Measurements from ENCODE around the gene DMBX1.

Gene DMBX1

DNA sequence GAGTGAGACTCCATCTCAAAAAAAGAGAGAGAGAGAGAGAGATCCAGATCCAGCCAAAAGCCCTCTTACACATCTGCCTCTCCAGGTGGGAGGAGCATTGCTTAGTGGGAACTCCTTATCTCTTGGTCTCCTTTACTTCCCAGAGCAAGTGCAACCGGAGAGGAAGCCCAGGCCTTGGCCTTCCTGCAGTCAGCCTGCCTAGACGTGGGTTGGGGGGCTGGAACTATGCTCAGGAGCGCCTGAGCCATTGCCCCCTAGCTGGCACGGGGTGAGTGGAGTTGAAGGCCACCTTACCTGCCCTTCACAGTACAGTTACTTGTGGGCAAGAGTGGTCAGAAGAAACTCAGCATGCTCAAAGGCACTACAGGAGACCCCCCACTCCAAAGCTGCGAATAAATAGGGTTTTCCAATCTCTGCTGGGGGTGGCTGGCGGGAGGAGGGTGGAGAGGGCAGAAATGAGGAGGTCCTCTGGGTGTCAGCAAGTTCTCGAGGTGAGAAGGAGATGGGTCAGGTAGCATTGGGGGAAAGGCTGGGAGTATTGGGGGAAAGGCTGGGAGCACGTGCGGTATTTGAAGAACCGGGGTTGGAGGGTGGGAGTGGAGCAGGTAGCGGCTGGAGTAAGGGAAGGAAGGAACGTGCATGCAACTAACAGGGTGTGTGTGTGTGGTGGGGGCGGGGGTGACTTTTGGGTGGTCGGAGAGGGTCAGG is 4.7 kb upstream of the DMBX1 start:
- peaks cover 0 to 91% (median 50%) of the 10 kb centered on the region in 5 experiments for H3K27me3 ChIP-seq (replicated peaks in 2 of 5; ENCODE audit: control insufficient read depth in 4 of 5, insufficient read depth in 5 of 5, low read length in 4 of 5)

DNA sequence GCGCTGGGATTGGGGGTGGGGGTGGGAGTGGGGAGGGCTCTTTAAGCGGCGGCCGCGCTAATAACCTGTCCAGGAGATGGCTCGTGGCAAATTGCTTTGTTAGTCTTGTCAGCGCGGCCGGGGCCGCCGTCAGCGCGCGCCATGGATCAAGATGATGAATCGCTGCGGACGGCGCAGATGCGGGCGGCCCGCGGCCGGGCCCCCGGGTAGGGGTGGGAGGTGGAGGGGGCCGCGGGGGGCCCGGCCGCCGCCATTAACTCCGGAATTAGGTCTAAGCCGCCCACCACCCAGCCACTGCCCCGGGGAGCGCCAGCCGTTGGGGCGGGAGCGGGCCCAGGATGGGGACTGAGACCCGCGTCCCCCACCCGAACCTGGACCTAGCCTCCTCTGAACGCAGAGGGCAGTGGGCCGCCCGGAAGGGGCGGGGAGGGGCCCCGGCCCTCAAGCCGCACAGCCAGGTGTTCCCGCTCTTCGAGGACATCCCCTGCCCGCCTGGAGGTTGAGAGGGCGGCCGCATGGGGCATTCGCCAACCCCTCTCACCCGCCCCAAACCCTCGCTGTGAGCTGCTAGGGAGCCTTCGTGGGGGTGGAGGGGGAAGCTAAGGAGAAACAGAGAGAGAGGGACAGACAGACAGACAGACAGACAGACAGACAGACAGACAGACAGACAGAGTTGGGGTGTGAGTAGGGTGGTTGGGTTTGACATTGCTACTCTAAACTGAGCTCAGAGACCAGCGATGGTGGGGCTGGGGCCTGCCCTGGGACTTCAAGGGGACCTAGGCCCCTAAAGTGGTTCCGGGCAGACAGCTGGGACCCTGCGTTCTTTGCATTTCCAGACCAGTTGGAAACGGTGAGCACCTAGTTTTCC is 3.8 kb upstream of the DMBX1 start:
- ChIA-PET CTCF (interaction anchor here (0.9 to 5.2 kb wide), 3 partner anchors 11 to 44 kb away, joined by 3 to 24 read pairs (median 4); no protein-coding TSS in a partner anchor), POLR2A (interaction anchor here (1.3 kb wide), 1 partner anchor 22 kb away, joined by 4 read pairs; no protein-coding TSS in a partner anchor)
- Histone ChIP-seq H3K4me1 (ENCODE audit: control extremely low read depth in 1 of 4, control insufficient read depth in 4 of 4, insufficient read depth in 4 of 4, low read length in 3 of 4) (peaks cover 0 to 22% (median 9%) of the 10 kb centered on the region in 4 experiments), H3K4me3 (ENCODE audit: control insufficient read depth in 1 of 7, extremely low read depth in 1 of 7, insufficient read depth in 4 of 7, low read depth in 2 of 7, low read length in 6 of 7) (no peak overlapping the region), H3K27ac (ENCODE audit: insufficient read depth in 1 of 2, low read depth in 1 of 2, low read length in 2 of 2, poor library complexity in 1 of 2, severe bottlenecking in 2 of 2) (no peak overlapping the region), H3K9me3 (ENCODE audit: control extremely low read depth in 1 of 5, control insufficient read depth in 4 of 5, insufficient read depth in 2 of 5, low read depth in 1 of 5, low read length in 4 of 5) (no peaks in the 10 kb centered on the region), H3K36me3 (ENCODE audit: control insufficient read depth in 4 of 4, insufficient read depth in 4 of 4, low read length in 3 of 4) (no peaks in the 10 kb centered on the region), H3K27me3 (replicated peaks in 2 of 5; ENCODE audit: control insufficient read depth in 4 of 5, insufficient read depth in 5 of 5, low read length in 4 of 5) (peaks cover 0 to 100% (median 53%) of the 10 kb centered on the region in 5 experiments)
- peak in 1 of 3 donors; percentile 24 for DNase-seq
- WGBS (ENCODE audit: insufficient coverage) = 19% methylated on average over 25 of the region's 58 CpGs

More for the DNA sequence above, 4.7 kb upstream of the DMBX1 start:
- H3K27ac ChIP-seq (ENCODE audit: insufficient read depth in 1 of 2, low read depth in 1 of 2, low read length in 2 of 2, poor library complexity in 1 of 2, severe bottlenecking in 2 of 2) = no peak overlapping the region
- no peak for DNase-seq
- H3K9me3 ChIP-seq (ENCODE audit: control extremely low read depth in 1 of 5, control insufficient read depth in 4 of 5, insufficient read depth in 2 of 5, low read depth in 1 of 5, low read length in 4 of 5) = no peaks in the 10 kb centered on the region
- no peak overlapping the region for H3K4me3 ChIP-seq (ENCODE audit: control insufficient read depth in 1 of 7, extremely low read depth in 1 of 7, insufficient read depth in 4 of 7, low read depth in 2 of 7, low read length in 6 of 7)
- 37% methylated on average over 8 of the region's 14 CpGs for WGBS (ENCODE audit: insufficient coverage)
- H3K36me3 ChIP-seq (ENCODE audit: control insufficient read depth in 4 of 4, insufficient read depth in 4 of 4, low read length in 3 of 4) = no peaks in the 10 kb centered on the region
- peaks cover 0 to 15% (median 5%) of the 10 kb centered on the region in 4 experiments for H3K4me1 ChIP-seq (ENCODE audit: control extremely low read depth in 1 of 4, control insufficient read depth in 4 of 4, insufficient read depth in 4 of 4, low read length in 3 of 4)
- ChIA-PET POLR2A (no interaction called here), CTCF (interaction anchor here (1.4 to 5.2 kb wide), 2 partner anchors 10 to 45 kb away, joined by 5 to 24 read pairs; no protein-coding TSS in a partner anchor)

DNA sequence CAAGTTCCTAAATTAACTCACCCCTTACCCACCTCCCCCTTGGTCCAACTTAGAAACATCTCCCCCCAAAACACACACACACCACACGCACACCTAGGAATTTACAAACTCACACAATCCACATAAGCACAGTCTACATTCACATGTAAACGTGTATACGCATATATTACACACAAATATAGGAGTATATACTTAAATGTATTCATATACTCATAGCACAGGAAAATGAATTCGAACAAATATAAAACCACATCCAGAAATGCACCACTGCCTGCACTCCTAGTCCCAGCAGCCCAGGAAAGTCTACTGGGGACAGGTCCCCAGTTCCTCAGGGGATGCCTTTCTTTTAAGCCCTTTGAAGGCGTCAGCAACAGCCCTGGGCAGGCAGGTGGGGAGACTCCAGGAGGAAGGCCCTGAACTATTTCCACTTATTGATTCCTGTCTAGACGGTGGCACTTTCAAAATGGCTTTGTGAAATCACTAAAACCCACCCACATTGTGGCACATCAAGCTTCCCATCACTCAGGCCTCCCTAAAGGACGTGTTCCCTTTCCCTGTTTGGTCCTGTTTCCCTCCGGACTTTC is 3.1 kb upstream of the DMBX1 start:
- Histone ChIP-seq H3K27me3 (replicated peaks in 2 of 5; ENCODE audit: control insufficient read depth in 4 of 5, insufficient read depth in 5 of 5, low read length in 4 of 5) (peaks cover under 1 to 100% (median 54%) of the 10 kb centered on the region in 5 experiments), H3K27ac (ENCODE audit: insufficient read depth in 1 of 2, low read depth in 1 of 2, low read length in 2 of 2, poor library complexity in 1 of 2, severe bottlenecking in 2 of 2) (no peak overlapping the region), H3K9me3 (ENCODE audit: control extremely low read depth in 1 of 5, control insufficient read depth in 4 of 5, insufficient read depth in 2 of 5, low read depth in 1 of 5, low read length in 4 of 5) (no peaks in the 10 kb centered on the region), H3K36me3 (ENCODE audit: control insufficient read depth in 4 of 4, insufficient read depth in 4 of 4, low read length in 3 of 4) (no peaks in the 10 kb centered on the region), H3K4me3 (ENCODE audit: control insufficient read depth in 1 of 7, extremely low read depth in 1 of 7, insufficient read depth in 4 of 7, low read depth in 2 of 7, low read length in 6 of 7) (no peak overlapping the region), H3K4me1 (ENCODE audit: control extremely low read depth in 1 of 4, control insufficient read depth in 4 of 4, insufficient read depth in 4 of 4, low read length in 3 of 4) (peaks cover 0 to 28% (median 10%) of the 10 kb centered on the region in 4 experiments)
- CTCF ChIA-PET = interaction anchor here (0.9 to 5.2 kb wide), 5 partner anchors 7 to 44 kb away, joined by 3 to 24 read pairs (median 4); no protein-coding TSS in a partner anchor
- POLR2A ChIA-PET = interaction anchor here (1.3 kb wide), 1 partner anchor 21 kb away, joined by 4 read pairs; no protein-coding TSS in a partner anchor
- DNase-seq = no peak
- WGBS (ENCODE audit: insufficient coverage) = 77% methylated on average over 3 of the region's 8 CpGs

DNA sequence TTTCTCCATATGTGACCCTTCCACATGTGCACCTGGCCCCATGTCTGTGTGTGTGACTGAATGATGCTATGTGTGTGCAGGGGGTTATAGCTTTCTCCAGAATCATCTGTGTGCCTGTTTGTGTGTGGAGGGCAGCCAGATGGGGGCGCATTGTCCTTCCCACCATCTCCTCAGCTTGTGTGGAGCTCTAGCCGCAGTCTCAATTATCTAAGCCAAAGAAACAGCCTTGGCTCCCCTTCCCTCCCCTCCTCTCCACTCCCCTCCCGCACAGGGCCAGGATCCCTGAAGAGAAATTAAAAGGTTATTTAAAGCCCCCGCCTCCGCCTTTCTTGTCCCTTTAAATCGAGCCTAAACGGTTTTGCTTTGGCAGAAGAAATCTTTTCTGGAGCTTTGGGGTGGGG is 1.8 kb upstream of the DMBX1 start:
- Histone ChIP-seq H3K4me3 (ENCODE audit: control insufficient read depth in 1 of 7, extremely low read depth in 1 of 7, insufficient read depth in 4 of 7, low read depth in 2 of 7, low read length in 6 of 7) (no peak overlapping the region), H3K36me3 (ENCODE audit: control insufficient read depth in 4 of 4, insufficient read depth in 4 of 4, low read length in 3 of 4) (no peaks in the 10 kb centered on the region), H3K4me1 (ENCODE audit: control extremely low read depth in 1 of 4, control insufficient read depth in 4 of 4, insufficient read depth in 4 of 4, low read length in 3 of 4) (peaks cover 0 to 28% (median 10%) of the 10 kb centered on the region in 4 experiments), H3K27ac (ENCODE audit: insufficient read depth in 1 of 2, low read depth in 1 of 2, low read length in 2 of 2, poor library complexity in 1 of 2, severe bottlenecking in 2 of 2) (no peak overlapping the region), H3K9me3 (ENCODE audit: control extremely low read depth in 1 of 5, control insufficient read depth in 4 of 5, insufficient read depth in 2 of 5, low read depth in 1 of 5, low read length in 4 of 5) (no peaks in the 10 kb centered on the region), H3K27me3 (replicated peaks in 2 of 5; ENCODE audit: control insufficient read depth in 4 of 5, insufficient read depth in 5 of 5, low read length in 4 of 5) (peaks cover 12 to 100% (median 63%) of the 10 kb centered on the region in 5 experiments)
- DNase-seq = peak in 2 of 3 donors; percentile 51 to 61
- ChIA-PET POLR2A (interaction anchor here (0.6 kb wide), 1 partner anchor 18 kb away, joined by 3 read pairs; no protein-coding TSS in a partner anchor), CTCF (interaction anchor here (1.0 to 5.2 kb wide), 7 partner anchors 8 to 42 kb away, joined by 3 to 24 read pairs (median 5); no protein-coding TSS in a partner anchor)
- no CpG with 5 or more reads among the region's 7 CpGs for WGBS (ENCODE audit: insufficient coverage)

DNA sequence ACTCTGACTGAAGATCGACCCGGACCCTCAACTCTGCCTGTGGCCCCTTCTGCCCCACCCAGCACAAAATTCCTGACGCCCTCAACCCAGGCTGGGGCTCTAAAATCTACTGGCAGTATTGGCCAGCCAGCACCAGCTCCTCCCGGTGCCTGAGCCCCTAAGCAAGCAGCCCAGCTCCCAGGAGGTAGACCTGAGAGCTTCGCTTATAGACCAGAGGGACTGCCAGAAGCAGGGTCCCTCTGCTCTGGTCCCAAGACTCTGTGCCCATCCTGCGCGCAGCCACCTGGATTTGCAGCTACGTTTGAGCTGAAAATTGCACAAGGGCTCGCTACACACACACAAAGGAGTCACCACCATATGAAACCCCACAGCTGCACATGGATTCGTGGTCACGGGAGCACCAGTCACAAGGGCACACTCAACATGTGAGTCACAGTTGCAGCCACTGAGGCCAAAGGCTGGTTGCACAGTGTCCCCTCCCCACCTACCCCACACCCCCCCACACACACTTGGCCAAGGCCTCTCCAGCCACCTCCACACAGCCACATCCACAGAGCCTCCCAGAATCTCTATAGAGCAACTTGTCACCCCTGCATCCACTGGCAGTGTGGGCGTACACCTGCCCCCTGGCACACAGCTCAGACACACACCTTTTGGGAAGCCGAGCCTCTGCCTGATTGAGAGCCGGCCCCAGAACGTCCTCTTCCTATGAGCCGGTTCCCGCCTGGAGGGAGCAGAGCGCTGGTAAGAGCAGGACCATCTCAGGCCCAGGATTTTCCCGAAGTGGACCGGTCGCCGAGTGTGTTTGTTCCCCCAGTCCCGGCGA is 1.1 kb upstream of the DMBX1 start:
- Histone ChIP-seq H3K27ac (ENCODE audit: insufficient read depth in 1 of 2, low read depth in 1 of 2, low read length in 2 of 2, poor library complexity in 1 of 2, severe bottlenecking in 2 of 2) (no peak overlapping the region), H3K36me3 (ENCODE audit: control insufficient read depth in 4 of 4, insufficient read depth in 4 of 4, low read length in 3 of 4) (no peaks in the 10 kb centered on the region), H3K9me3 (ENCODE audit: control extremely low read depth in 1 of 5, control insufficient read depth in 4 of 5, insufficient read depth in 2 of 5, low read depth in 1 of 5, low read length in 4 of 5) (no peaks in the 10 kb centered on the region), H3K4me1 (ENCODE audit: control extremely low read depth in 1 of 4, control insufficient read depth in 4 of 4, insufficient read depth in 4 of 4, low read length in 3 of 4) (peaks cover 0 to 28% (median 10%) of the 10 kb centered on the region in 4 experiments), H3K4me3 (ENCODE audit: control insufficient read depth in 1 of 7, extremely low read depth in 1 of 7, insufficient read depth in 4 of 7, low read depth in 2 of 7, low read length in 6 of 7) (no peak overlapping the region), H3K27me3 (replicated peaks in 2 of 5; ENCODE audit: control insufficient read depth in 4 of 5, insufficient read depth in 5 of 5, low read length in 4 of 5) (peaks cover 12 to 100% (median 66%) of the 10 kb centered on the region in 5 experiments)
- POLR2A ChIA-PET = interaction anchor here (0.6 kb wide), 1 partner anchor 18 kb away, joined by 3 read pairs; no protein-coding TSS in a partner anchor
- WGBS (ENCODE audit: insufficient coverage) = 12% methylated on average over 21 of the region's 24 CpGs
- DNase-seq = peak in 2 of 3 donors; percentile 56 to 70
- CTCF ChIA-PET = interaction anchor here (0.5 to 5.2 kb wide), 7 partner anchors 9 to 240 kb away, joined by 3 to 24 read pairs (median 5); no protein-coding TSS in a partner anchor

DNA sequence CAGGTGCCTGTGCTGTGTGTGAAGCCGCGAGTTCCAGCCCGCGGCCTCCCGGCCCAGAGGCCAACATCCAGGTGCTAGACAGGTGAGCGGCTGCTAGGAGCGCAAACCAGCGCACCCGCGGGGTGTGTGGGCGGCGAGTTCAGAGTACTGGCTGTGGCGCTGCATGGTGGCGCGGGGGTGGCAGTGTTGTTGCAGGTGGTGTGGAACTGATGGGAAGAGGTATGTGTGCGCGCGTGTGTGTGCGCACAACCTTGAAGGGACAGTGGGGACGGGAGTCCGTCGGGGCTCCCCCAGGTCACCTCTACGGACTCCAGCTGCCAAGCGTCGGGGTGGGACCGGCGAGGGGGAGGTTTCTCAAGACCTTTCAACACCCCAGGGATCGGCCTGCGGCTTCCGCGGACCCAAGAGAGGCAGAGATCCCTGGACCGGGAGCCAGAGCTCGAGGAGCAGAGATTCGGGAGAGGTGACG is 433 bp upstream of the DMBX1 start:
- no peaks in the 10 kb centered on the region for H3K9me3 ChIP-seq (ENCODE audit: control extremely low read depth in 1 of 5, control insufficient read depth in 4 of 5, insufficient read depth in 2 of 5, low read depth in 1 of 5, low read length in 4 of 5)
- H3K27ac ChIP-seq (ENCODE audit: insufficient read depth in 1 of 2, low read depth in 1 of 2, low read length in 2 of 2, poor library complexity in 1 of 2, severe bottlenecking in 2 of 2) = no peak overlapping the region
- H3K4me1 ChIP-seq (ENCODE audit: control extremely low read depth in 1 of 4, control insufficient read depth in 4 of 4, insufficient read depth in 4 of 4, low read length in 3 of 4) = peaks cover 0 to 28% (median 10%) of the 10 kb centered on the region in 4 experiments
- 2% methylated on average over 35 of the region's 35 CpGs for WGBS (ENCODE audit: insufficient coverage)
- ChIA-PET CTCF (interaction anchor here (0.5 to 5.2 kb wide), 3 partner anchors 37 to 239 kb away, joined by 3 to 24 read pairs (median 19); no protein-coding TSS in a partner anchor), POLR2A (no interaction called here)
- peaks cover 16 to 100% (median 66%) of the 10 kb centered on the region in 5 experiments for H3K27me3 ChIP-seq (replicated peaks in 2 of 5; ENCODE audit: control insufficient read depth in 4 of 5, insufficient read depth in 5 of 5, low read length in 4 of 5)
- peak in 1 of 3 donors; percentile 23 for DNase-seq
- no peaks in the 10 kb centered on the region for H3K36me3 ChIP-seq (ENCODE audit: control insufficient read depth in 4 of 4, insufficient read depth in 4 of 4, low read length in 3 of 4)
- peak overlapping the region in 3 of 7 experiments; percentile 26 to 50 (median 46) for H3K4me3 ChIP-seq (ENCODE audit: control insufficient read depth in 1 of 7, extremely low read depth in 1 of 7, insufficient read depth in 4 of 7, low read depth in 2 of 7, low read length in 6 of 7)

Measured in common myeloid progenitor, CD34-positive (primary cell).